Right lobe of liver (tissue), 6 donors: ENCODE results near the gene ZC2HC1C. TPM values are rescaled to one million over a fixed set of nuclear protein-coding genes. Genes with fewer than 3 reads are reported as not detected.
A peak's percentile ranks its signal among the peaks of the same experiment; 100 is the strongest.
"Not testable (repeated sequence)": the region's sequence is repeated elsewhere in the genome, so short reads cannot be mapped to it uniquely, and the experiment has no call there.

ENCODE experiments used
- ATAC-seq, 4 donors: fragments of 200-7000 bp; cut with Tn5 transposase; one replicate each; pipeline ENCODE4 v1.9.1; 2020; ENCODE audit warnings: mild to moderate bottlenecking in 4 of 4, moderate library complexity in 4 of 4
- DNase-seq, 3 donors: peaks; one replicate each; pipeline ENCODE4 v3.0.0-alpha.2; 2020
- H3K27ac ChIP-seq, 3 donors: fragments of 200-600 bp; one replicate each; pipeline ENCODE4 v1.8.0; 2022
- H3K27me3 ChIP-seq, 2 donors: fragments of 200-600 bp; one replicate each; pipeline ENCODE4 v1.8.0; 2022
- H3K36me3 ChIP-seq, 4 donors: fragments of 200-600 bp; sonication (generic) in 1 of 4; one replicate each; pipeline versions ENCODE4 v1.5.1 to v1.8.0; 2017 to 2022; ENCODE audit warnings: control low read depth in 1 of 4
- H3K4me1 ChIP-seq, 4 donors: fragments of 200-600 bp; sonication (generic) in 1 of 4; one replicate each; pipeline versions ENCODE4 v1.5.1 to v1.8.0; 2017 to 2022; ENCODE audit warnings: control low read depth in 1 of 4
- H3K4me3 ChIP-seq, 3 donors: fragments of 200-600 bp; one replicate each; pipeline ENCODE4 v1.8.0; 2022
- H3K9me3 ChIP-seq, 4 donors: fragments of 200-600 bp; sonication (generic) in 1 of 4; one replicate each; pipeline versions ENCODE4 v1.5.1 to v1.8.0; 2017 to 2022; ENCODE audit warnings: control low read depth in 1 of 4
- POLR2A ChIP-seq: fragments of 450-650 bp; IDR thresholded peaks from one replicate; pipeline ENCODE4 v1.6.1; 2017; ENCODE audit warnings: antibody characterized with exemption, mild to moderate bottlenecking
- WGBS: methylation state at CpG from one replicate; pipeline ENCODE4 v1.1.6; 2018; ENCODE audit warnings: low coverage, low lambda C conversion rate; ENCODE audit not compliant: insufficient coverage; ENCODE audit errors: missing lambda C conversion rate; 5-methylcytosine and 5-hydroxymethylcytosine counted together
- intact Hi-C, 2 donors: fragments of 100-400 bp; cut with DNase I; formaldehyde crosslinking; loops; one replicate each; pipeline versions ENCODE4 v1.11.2 to v1.14.1; 2022
- total RNA-seq, 6 experiments: library from RNA; depleted of rRNA in 2 of 6; stranded (reverse); fragments of >200 nt in 2 of 6; fragmentation: NEBNext Ultra II Directional in 3 of 6; extraction: Animal tissue kit (Norgen Biotek cat#: 25700) in 3 of 6; gene quantifications; one replicate each; pipeline versions ENCODE4 v1.1.0 to v1.2.4, GENCODE V29; 2016 to 2023
- TF ChIP-seq, protein P1 (sequence below), 4 donors: fragments of 200-600 bp in 3 of 4; fragments of 450-650 bp in 1 of 4; IDR thresholded peaks; one replicate each; pipeline versions ENCODE4 v1.5.1 to v1.8.0; 2016 to 2022; ENCODE audit warnings: antibody characterized with exemption in 4 of 4, mild to moderate bottlenecking in 2 of 4
- donor health status: DM: no; HTN: yes; CAD: no.
- donor health status: DM: no; HTN: no; CAD: no.
- donor health status: DM: no; HTN: no; CAD: no.
- donor health status: DM: no; HTN: yes; CAD: no.
- donor health status: DM: no; HTN: yes; CAD: no.

The ZC2HC1C gene
- total RNA-seq, 6 experiments from 2014 or later: 2.1 to 9.6 (median 3.1) TPM

DNA sequence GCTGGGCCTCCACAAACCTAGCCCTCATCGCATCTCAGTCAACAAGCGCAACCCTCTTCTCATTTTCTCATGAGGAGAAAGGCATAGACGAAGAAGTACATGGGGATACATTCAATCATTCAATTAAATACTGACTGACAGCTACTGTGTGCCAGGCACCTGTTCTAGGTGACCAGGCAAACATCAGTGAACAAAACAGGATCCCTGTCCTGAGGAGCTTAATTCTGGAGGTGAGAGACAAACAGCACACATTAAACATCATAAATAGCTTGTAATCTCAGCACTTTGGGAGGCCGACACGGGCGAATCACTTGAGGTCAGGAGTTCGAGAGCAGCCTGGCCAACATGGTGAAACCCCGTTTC, 5.3 kb upstream of the ZC2HC1C start:
- peak overlapping the region; percentile 54 to 92 (median 79) for H3K4me3 ChIP-seq
- peaks cover 0 to 15% (median 6%) of the 10 kb centered on the region in 4 donors for H3K4me1 ChIP-seq
- H3K9me3 ChIP-seq: no peaks in the 10 kb centered on the region
- no peak overlapping the region for H3K27ac ChIP-seq
- TF ChIP-seq, protein P1, sequence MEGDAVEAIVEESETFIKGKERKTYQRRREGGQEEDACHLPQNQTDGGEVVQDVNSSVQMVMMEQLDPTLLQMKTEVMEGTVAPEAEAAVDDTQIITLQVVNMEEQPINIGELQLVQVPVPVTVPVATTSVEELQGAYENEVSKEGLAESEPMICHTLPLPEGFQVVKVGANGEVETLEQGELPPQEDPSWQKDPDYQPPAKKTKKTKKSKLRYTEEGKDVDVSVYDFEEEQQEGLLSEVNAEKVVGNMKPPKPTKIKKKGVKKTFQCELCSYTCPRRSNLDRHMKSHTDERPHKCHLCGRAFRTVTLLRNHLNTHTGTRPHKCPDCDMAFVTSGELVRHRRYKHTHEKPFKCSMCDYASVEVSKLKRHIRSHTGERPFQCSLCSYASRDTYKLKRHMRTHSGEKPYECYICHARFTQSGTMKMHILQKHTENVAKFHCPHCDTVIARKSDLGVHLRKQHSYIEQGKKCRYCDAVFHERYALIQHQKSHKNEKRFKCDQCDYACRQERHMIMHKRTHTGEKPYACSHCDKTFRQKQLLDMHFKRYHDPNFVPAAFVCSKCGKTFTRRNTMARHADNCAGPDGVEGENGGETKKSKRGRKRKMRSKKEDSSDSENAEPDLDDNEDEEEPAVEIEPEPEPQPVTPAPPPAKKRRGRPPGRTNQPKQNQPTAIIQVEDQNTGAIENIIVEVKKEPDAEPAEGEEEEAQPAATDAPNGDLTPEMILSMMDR (IDR thresholded peaks at IDR 0.05): no peak
- TF ChIP-seq POLR2A: no peak
- intact Hi-C loops: no loop called here
- ATAC-seq (no peak), DNase-seq (no peak)
- 49% methylated on average over 6 of the region's 8 CpGs for WGBS
- H3K36me3 ChIP-seq: no peaks in the 10 kb centered on the region
- no peaks in the 10 kb centered on the region for H3K27me3 ChIP-seq

DNA sequence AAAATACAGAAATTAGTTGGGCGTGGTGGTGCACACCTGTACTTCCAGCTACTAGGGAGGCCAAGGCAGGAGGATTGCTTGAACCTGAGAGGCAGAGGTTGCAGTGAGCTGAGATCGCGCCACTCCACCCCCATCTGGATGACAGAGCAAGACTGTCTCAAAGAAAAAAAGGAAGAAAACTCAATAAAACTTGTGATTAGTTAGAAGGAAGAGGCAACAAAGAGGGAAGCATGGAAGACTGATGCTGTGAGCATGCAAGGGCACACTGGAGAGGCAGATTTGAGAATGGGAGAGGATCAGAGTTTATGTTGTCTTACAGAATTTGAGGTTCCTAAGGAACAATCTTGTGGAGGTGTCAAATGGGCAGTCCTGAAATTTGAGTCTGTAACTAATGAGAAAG, 2.8 kb upstream of the ZC2HC1C start:
- 95% methylated on average over 3 of the region's 3 CpGs for WGBS
- TF ChIP-seq, protein P1 (IDR thresholded peaks at IDR 0.05): no peak
- no peak for TF ChIP-seq POLR2A
- Histone ChIP-seq H3K4me3 (no peak overlapping the region), H3K27me3 (no peaks in the 10 kb centered on the region), H3K27ac (no peak overlapping the region), H3K4me1 (peaks cover 0 to 25% (median 8%) of the 10 kb centered on the region in 4 donors), H3K9me3 (no peaks in the 10 kb centered on the region), H3K36me3 (no peaks in the 10 kb centered on the region)
- DNase-seq (no peak), ATAC-seq (no peak)
- intact Hi-C loops: no loop called here

DNA sequence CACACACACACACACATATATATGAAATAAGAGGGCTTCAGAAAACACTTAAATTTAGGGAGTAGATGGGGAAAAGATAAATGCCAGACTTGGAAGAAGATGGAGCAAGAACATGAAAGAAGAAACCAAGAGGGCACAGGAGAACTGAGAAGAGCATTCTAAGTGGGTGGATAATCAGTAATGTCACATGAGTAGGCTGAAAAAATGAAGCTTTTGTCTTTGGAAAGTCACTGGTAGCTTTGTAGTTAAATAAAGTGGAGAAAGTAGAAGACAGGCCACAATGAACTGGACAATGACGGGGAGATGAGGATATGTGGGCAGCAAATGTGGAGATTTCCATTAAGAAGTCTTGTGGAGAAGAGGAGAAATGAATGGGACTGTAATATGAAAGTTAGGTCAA, 2.2 kb upstream of the ZC2HC1C start:
- no peak overlapping the region for H3K27ac ChIP-seq
- WGBS: 92% methylated on average over 1 of the region's 1 CpG
- peaks cover 0 to 25% (median 8%) of the 10 kb centered on the region in 4 donors for H3K4me1 ChIP-seq

DNA sequence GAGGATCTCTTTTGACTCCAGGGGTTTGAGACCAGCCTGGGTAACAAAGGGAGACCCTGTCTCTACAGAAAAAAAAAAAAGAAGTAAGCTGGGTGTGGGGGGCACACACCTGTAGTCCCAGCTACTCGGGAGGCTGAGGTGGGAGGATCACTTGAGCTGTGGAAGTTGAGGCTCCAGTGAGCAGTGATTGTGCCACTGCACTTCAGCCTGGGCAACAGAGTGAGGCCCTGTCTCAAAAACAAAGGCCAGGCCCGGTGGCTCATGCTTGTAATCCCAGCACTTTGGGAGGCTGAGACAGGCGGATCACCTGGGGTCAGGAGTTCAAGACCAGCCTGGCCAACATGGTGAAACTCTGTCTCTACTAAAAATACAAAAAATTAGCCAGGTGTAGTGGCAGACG, 1.7 kb upstream of the ZC2HC1C start:
- H3K36me3 ChIP-seq, intact Hi-C loops, ATAC-seq, H3K27me3 ChIP-seq, H3K9me3 ChIP-seq, DNase-seq, H3K27ac ChIP-seq: not testable (repeated sequence)
- WGBS: 58% methylated on average over 4 of the region's 4 CpGs
- Histone ChIP-seq H3K4me3 (peak overlapping the region in 2 of 3 donors; percentile 59 to 65), H3K4me1 (peaks cover 0 to 25% (median 8%) of the 10 kb centered on the region in 4 donors)

More for the DNA sequence above, 2.2 kb upstream of the ZC2HC1C start:
- Histone ChIP-seq H3K9me3 (no peaks in the 10 kb centered on the region), H3K36me3 (no peaks in the 10 kb centered on the region), H3K27me3 (no peaks in the 10 kb centered on the region), H3K4me3 (no peak overlapping the region)
- TF ChIP-seq, protein P1 (IDR thresholded peaks at IDR 0.05): no peak
- TF ChIP-seq POLR2A: no peak
- intact Hi-C loops: no loop called here
- ATAC-seq (no peak), DNase-seq (no peak)

DNA sequence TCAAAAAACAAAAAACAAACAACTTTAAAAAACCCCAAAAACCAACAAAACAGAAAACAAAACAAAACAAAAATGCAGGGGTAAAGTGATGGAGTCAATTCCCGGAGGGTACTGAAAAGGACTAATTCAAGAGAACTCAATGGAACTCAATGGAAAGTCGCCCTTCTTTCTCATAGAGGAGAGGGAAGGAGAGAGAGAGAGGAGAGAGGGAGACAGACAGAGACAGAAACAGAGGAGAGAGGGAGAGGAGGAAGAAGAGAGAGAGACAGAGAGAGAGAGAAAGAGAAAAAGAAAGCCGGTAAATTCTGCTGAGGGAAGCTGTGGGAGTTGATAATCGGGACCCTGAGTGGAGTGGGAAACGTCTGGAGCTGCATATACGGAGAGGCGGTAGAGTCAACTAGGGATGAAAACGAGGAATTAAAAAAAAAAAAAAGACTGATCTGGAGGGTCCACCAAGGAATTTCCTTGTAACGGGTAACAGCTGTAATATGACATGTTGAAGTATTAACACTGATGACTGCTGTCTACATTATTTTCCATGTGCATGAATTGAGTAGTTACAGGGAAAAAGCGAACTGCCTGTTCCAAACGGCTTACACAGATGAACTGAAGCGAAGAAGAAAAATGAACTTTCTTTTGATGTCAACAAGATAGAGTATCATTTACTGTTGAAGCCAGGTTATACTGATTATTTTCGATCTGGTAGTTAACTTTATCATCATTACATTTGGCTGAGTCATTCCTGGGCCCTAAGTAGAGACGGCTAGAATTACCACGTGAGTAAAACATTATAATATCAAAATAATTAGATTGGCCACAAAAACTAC, 934 bp upstream of the ZC2HC1C start:
- DNase-seq (no peak), ATAC-seq (no peak)
- TF ChIP-seq POLR2A: no peak
- Histone ChIP-seq H3K9me3 (no peaks in the 10 kb centered on the region), H3K36me3 (no peaks in the 10 kb centered on the region), H3K27me3 (no peaks in the 10 kb centered on the region), H3K4me1 (peaks cover 0 to 21% (median 6%) of the 10 kb centered on the region in 4 donors), H3K27ac (peak overlapping the region; percentile 76 to 84 (median 79)), H3K4me3 (peak overlapping the region; percentile 59 to 75 (median 65))
- 8% methylated on average over 15 of the region's 15 CpGs for WGBS
- intact Hi-C loops: no loop called here
